ENCODE measurements around the gene BTG1. TPM values are rescaled to one million over a fixed set of nuclear protein-coding genes. Genes with fewer than 3 reads are reported as not detected.

Gene BTG1
- total and polyA plus RNA-seq, 2 of the 4 experiments (the other 2 are of a cell fraction) = 3.8 to 33.5 TPM

DNA sequence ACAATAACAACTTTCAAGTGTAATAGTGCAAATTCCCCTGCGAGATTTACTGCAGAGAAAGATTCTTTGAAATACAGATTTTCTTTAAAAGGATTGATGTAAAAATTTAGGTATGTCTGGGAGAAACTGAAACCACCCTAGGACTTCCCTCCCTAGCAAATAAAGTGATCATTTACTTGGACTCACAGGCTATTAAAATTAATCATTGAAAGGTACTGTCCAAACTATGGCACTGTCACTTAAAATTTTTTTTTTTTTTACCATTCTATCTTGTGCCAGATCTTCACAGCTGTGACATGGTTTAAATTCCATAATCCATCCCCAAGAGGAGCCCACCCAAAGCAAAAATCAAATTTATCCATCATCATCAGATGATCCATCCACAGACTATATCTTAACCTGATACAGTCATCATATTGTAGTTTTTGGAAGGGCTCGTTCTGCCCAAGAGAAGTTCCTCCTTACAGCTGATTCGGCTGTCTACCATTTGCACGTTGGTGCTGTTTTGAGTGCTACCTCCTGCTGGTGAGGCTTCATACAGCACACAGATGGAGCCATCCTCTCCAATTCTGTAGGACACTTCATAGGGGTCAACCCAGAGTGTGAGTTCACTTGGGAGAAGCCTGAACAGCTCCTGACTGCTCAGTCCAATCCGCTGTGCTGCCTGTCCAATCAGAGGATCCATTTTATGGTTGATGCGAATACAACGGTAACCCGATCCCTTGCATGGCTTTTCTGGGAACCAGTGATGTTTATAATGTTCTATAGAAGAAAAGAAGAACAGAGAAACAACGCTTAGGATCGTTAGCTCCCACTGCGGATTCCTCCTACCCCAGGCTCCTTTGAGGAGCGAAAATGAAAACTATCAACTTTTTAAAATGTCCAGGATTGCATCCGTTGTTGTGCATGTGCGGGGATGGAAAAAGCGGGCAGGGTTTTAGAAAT lies 1.7 kb downstream of the BTG1 start:
- H2BK15ac ChIP-seq (ENCODE audit: low read depth, low read length) = no peak overlapping the region
- POLR2A ChIA-PET (ENCODE audit: unreplicated experiment) = interaction anchor here (1.6 kb wide), 1 partner anchor 762 kb away, joined by 6 read pairs; no protein-coding TSS in a partner anchor
- no peaks in the 10 kb centered on the region for H3K4me1 ChIP-seq (ENCODE audit: control insufficient read depth, insufficient read depth, low read length)
- peak; percentile 99 for DNase-seq
- intact Hi-C loops (cut with micrococcal nuclease) (loop anchor here (1.0 to 5.0 kb wide), 7 partner anchors 82 to 762 kb away; no protein-coding TSS in a partner anchor), dilution Hi-C loops (cut with HindIII; ENCODE audit: low sequenced_read_pairs, unreplicated experiment) (no loop called here), in situ Hi-C loops (cut with MboI; ENCODE audit: low sequenced_read_pairs) (loop anchor here (5.0 to 10.0 kb wide), 2 partner anchors 428 to 759 kb away; no protein-coding TSS in a partner anchor)
- H2BK120ac ChIP-seq (ENCODE audit: low read depth, low read length) = peak overlapping the region; percentile 1
- H3K4me2 ChIP-seq (ENCODE audit: low read depth, low read length) = peak overlapping the region; percentile 80
- ATAC-seq (ENCODE audit: low read depth) = peak; percentile 66
- H2BK20ac ChIP-seq (ENCODE audit: low read depth, low read length) = no peak overlapping the region
- H3K27ac ChIP-seq (ENCODE audit: insufficient read depth, low read length) = peak overlapping the region; percentile 92
- H3K23ac ChIP-seq (ENCODE audit: low read depth, low read length) = peak overlapping the region; percentile 97
- H3K56ac ChIP-seq (ENCODE audit: extremely low read depth, insufficient read depth, low read length) = peak overlapping the region; percentile 79
- peak overlapping the region; percentile 88 for H3K4me3 ChIP-seq (ENCODE audit: insufficient read depth, low read depth, low read length)
- H3K9me1 ChIP-seq (ENCODE audit: insufficient read depth, low read length) = no peaks in the 10 kb centered on the region
- no CpG with 5 or more reads among the region's 15 CpGs for WGBS, 2 experiments (ENCODE audit: extremely low coverage in 2 of 2, insufficient read length in 1 of 2)
- H4K8ac ChIP-seq (ENCODE audit: low read depth in 2 of 2, low read length in 2 of 2) = peak overlapping the region in 1 of 2 experiments; percentile 28; a peak in 1 of 4 replicates
- H2AK5ac ChIP-seq (ENCODE audit: low read depth, low read length) = 0 out of 2 replicates have a peak overlapping the region, but pooled peaks have one; percentile 4
- CTCF ChIA-PET = interaction anchor here (0.6 to 2.2 kb wide), 14 partner anchors 10 to 762 kb away, joined by 3 to 15 read pairs (median 3); no protein-coding TSS in a partner anchor
- peak overlapping the region; percentile 64 for H2AFZ ChIP-seq (replicated peaks; ENCODE audit: low read length, poor library complexity)
- H2BK5ac ChIP-seq (ENCODE audit: low read depth, low read length, poor library complexity, severe bottlenecking) = peak overlapping the region; percentile 79
- peak overlapping the region; percentile 93 for H2AK9ac ChIP-seq (replicated peaks; ENCODE audit: low read depth, low read length, poor library complexity)
- H3K18ac ChIP-seq (ENCODE audit: low read depth, low read length) = peak overlapping the region; percentile 80
- BruUV-seq (replicated peaks) = no TSS peak
- H3K14ac ChIP-seq (replicated peaks; ENCODE audit: low read depth, low read length) = peak overlapping the region; percentile 88
- H3K36me3 ChIP-seq (ENCODE audit: control insufficient read depth, insufficient read depth, low read length) = peaks cover 28% of the 10 kb centered on the region
- H3K9me3 ChIP-seq (ENCODE audit: control insufficient read depth, insufficient read depth, low read length) = no peaks in the 10 kb centered on the region
- peak overlapping the region; percentile 55; the same call in 1 of the 2 replicates for H4K91ac ChIP-seq (ENCODE audit: insufficient read depth, low read depth, low read length)
- no peak overlapping the region for H4K5ac ChIP-seq (ENCODE audit: low read depth, low read length)
- H3K4ac ChIP-seq (ENCODE audit: low read depth, low read length) = peak overlapping the region; percentile 26
- peaks cover 5 to 6% of the 10 kb centered on the region in 2 experiments; a peak in 1 of 4 replicates for H3K79me1 ChIP-seq (ENCODE audit: low read depth in 1 of 2, low read length in 2 of 2)
- H3K27me3 ChIP-seq (ENCODE audit: control insufficient read depth, insufficient read depth, low read length) = no peaks in the 10 kb centered on the region
- peak overlapping the region; percentile 98 for H3K9ac ChIP-seq (ENCODE audit: low read depth, low read length)
- H4K20me1 ChIP-seq (ENCODE audit: insufficient read depth, low read length) = peaks cover 27% of the 10 kb centered on the region
- 0 out of 2 replicates have a peak, but pooled peaks have one; percentile 20 for TF ChIP-seq BHLHE40 (IDR thresholded peaks at IDR 0.05; ENCODE audit: low read depth, low read length)
- TF ChIP-seq MAZ (IDR thresholded peaks at IDR 0.05; ENCODE audit: borderline replicate concordance, low read depth, low read length) = no peak
- no peak for TF ChIP-seq CHD1 (IDR thresholded peaks at IDR 0.05; ENCODE audit: low read depth, low read length)
- TF ChIP-seq RCOR1 (IDR thresholded peaks at IDR 0.05; ENCODE audit: insufficient replicate concordance, low read length) = no peak
- TF ChIP-seq MXI1 (IDR thresholded peaks at IDR 0.05; ENCODE audit: borderline replicate concordance, low read depth, low read length) = no peak; the same call in 1 of the 2 replicates
- TF ChIP-seq, protein P1, sequence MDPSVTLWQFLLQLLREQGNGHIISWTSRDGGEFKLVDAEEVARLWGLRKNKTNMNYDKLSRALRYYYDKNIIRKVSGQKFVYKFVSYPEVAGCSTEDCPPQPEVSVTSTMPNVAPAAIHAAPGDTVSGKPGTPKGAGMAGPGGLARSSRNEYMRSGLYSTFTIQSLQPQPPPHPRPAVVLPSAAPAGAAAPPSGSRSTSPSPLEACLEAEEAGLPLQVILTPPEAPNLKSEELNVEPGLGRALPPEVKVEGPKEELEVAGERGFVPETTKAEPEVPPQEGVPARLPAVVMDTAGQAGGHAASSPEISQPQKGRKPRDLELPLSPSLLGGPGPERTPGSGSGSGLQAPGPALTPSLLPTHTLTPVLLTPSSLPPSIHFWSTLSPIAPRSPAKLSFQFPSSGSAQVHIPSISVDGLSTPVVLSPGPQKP (IDR thresholded peaks at IDR 0.05; ENCODE audit: borderline replicate concordance, low read depth, low read length) = no peak
- peak; percentile 73 for TF ChIP-seq SMC3 (IDR thresholded peaks at IDR 0.05; ENCODE audit: low read depth, low read length)
- TF ChIP-seq RAD21 (IDR thresholded peaks at IDR 0.05; ENCODE audit: low read length) = peak; percentile 78
- TF ChIP-seq RFX5 (IDR thresholded peaks at IDR 0.05; ENCODE audit: low read depth, low read length) = no peak
- TF ChIP-seq MAFK (IDR thresholded peaks at IDR 0.05; ENCODE audit: low read depth, low read length) = no peak
- no peak for TF ChIP-seq CEBPB (IDR thresholded peaks at IDR 0.05; ENCODE audit: low read depth, low read length)
- TF ChIP-seq, protein P2, sequence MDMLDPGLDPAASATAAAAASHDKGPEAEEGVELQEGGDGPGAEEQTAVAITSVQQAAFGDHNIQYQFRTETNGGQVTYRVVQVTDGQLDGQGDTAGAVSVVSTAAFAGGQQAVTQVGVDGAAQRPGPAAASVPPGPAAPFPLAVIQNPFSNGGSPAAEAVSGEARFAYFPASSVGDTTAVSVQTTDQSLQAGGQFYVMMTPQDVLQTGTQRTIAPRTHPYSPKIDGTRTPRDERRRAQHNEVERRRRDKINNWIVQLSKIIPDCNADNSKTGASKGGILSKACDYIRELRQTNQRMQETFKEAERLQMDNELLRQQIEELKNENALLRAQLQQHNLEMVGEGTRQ (IDR thresholded peaks at IDR 0.05; ENCODE audit: low read depth, low read length) = no peak
